Skin of body (tissue), 2 donors: Measurements from ENCODE around the gene NAT8. TPM values are rescaled to one million over a fixed set of nuclear protein-coding genes. Genes with fewer than 3 reads are reported as not detected.
"Not testable (repeated sequence)": the region's sequence is repeated elsewhere in the genome, so short reads cannot be mapped to it uniquely, and the experiment has no call there.

Source experiments
- DNase-seq: peaks from one replicate; lab custom pipeline; 2025; lab: John Stamatoyannopoulos, UW
- total RNA-seq: library from RNA; depleted of rRNA; stranded (reverse); fragments of >200 nt; gene quantifications from one replicate; pipeline ENCODE4 v1.2.3, GENCODE V29; 2014

Gene NAT8
- total RNA-seq, 1 donor from 2014 or later: not detected

DNA sequence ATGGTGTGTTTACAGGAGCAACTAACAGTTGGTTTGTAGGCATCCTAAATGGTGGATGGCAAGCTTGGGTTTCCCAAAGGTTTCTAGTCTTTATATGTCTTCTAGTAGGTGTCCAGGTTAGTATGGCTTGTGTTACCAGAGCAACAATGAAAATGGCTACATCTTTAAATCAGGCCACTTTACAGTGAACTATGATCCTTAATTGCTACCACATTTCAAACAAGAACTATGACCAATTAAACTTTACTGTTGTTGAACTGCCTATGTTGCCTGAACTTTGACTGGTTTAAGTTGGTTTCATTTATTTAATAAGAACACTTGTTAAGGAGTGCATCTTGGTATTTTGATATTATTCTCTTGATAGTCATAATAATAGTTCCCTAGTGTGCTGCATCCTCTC is 5.2 kb downstream of the NAT8 start:
- DNase-seq: not testable (repeated sequence)

DNA sequence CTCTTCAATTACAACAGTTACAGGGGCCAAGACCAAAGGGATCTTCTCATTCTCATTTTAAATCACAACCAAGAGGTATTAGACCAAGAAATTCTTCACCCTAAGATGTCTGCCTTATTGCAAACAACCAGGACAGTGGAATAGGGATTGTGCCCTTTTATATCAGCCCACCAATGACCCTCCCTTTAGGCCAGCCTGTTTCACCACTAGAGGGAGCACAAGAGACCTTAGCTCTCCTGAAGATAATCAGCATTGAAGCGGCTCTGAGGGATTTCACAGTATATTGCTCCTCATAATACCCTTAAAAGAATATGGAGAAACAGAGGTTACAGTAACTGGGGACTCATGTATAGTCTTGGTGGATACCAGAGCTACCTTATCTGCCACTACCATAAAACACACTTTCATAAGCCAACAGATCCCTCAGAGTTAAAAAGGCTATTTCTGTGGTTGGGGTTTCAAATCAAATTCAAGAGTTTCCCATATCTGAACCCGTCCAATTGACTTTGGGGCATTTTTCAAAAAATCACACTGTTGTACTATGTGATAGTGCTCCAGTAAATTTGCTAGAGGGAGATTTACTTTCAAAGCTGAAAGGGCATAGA is 11.5 kb downstream of the NAT8 start:
- DNase-seq: not testable (repeated sequence)

DNA sequence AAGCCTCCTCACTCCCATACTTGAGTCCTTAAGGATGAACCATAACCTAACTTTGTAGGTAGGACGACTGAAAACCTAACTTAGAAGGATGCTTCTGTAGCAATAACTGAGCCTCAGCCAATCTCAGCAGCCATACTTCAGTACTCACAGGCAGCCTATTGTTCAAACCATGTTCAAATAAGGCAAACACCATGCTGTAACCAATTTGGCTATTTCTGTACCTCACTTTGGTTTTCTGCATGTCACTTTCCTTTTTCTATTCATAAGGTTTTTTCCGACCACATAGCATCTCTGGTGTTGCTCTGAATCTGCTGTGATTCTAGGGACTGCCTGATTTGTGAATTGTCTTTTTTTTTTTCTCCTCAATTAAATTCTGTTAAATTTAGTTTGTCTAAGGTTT is 13.7 kb downstream of the NAT8 start:
- DNase-seq: not testable (repeated sequence)

DNA sequence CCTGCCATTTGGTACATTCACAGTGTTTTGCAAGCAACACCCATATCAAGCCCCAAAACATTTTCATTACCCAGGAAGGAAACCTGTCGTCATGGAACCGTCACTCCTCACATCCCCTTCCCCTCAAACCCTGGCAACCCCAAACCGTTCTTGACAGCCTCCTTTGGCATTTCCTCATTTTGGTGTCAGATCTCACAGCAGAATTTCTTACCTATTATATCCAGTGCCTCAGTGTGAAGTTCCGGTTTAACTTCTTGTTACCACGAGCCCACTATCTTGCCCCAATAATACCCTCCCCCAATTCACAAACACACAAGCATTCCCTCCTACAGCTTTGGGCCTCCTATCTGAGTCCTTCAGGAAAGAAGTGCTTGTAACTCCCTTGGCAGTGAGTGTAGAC is 16.0 kb downstream of the NAT8 start:
- not testable (repeated sequence) for DNase-seq

DNA sequence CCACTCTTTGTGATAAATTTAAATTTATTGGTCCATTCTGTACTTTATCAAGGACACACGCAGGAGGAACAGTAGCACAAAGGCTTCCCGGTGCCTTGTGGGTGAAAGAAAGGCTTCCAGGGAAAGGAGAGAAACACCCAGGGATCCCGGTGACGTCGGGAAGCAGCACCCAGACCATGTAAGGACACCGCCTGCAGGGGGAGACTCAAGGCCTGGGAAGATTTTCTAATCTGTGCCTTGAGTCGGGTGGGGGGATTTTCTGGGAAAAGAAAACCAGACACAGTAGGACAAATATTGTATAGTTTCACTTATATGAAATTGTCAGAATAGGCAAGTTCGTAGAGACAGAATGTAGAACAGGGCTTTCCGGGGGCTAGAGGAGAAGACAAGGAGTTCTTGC is 17.6 kb downstream of the NAT8 start:
- not testable (repeated sequence) for DNase-seq

DNA sequence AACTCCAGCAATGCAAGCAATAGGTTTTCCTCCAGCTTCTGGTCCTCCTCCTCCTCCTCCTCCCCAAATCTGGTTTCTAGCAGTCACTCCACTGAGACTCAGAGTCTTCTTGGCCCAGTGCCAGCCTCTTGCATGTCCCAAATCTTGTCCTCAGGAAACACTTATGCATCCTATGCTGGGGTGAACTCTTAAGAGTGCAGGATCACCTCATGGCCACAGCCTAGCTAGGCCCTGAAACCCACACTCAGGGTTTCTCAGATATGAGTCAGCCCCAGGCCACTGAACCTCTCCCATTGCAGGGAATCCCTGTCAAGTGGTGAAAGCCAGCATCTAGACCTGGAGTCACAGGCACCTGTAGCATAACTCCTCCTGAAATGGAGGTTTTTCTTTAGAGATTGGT is 18.2 kb downstream of the NAT8 start:
- DNase-seq: not testable (repeated sequence)

DNA sequence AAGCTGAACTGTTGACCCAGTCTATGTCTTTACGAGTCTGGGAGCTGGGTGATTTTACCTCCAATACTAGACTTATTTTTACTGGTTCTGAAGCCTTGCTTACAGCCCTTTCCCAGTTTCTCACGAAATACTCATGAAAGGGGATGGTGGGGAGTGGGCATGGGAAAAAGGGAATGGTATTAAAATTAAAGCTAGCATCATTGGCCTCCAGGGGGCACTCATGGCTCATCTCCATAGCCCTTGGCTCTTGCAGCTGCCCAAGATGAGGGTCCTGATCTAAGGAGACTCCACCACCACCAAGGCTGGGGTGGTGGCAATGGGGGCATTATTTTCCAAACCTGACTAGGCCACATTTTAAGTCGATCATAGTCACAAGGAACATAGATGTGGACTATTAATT is 22.3 kb downstream of the NAT8 start:
- DNase-seq: not testable (repeated sequence)

DNA sequence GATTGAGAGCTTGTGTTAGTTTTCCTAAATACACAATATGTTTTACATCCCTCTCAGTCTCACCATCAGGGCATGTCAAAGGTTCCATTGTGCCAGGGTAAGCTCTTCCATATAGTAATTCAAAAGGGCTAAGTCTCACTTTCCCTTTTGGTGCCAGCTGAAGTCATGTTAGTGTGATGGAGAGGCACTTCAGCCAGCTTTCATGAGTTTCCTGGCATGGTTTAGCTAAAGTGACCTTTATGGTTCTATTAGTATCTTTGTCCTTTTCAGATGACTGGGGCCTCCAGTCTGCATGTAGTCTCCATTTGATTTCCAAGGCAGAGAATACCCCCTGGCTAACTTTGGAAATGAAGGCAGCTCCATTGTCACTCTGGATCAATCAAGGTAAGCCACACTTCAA is 27.2 kb downstream of the NAT8 start:
- DNase-seq: no peak

DNA sequence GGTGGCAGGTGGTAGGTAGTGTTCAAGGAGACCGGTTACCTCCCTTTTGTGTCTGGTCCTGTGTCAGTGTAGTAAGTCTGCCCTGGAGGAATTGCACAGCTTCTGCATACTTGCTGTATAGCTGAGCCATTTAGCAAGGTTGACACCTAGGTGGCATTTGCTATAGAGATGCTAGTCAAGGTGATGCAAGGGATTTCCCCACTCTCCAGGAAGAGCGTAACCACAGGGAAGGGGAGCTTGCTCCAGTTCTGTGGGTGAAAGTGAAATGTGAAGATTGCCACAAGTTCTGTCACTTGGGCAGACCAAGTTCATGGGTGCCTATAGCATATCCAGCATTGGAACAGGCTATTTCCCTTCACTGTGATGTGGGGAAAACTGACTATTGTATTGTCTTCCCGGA is 28.1 kb downstream of the NAT8 start:
- DNase-seq: no peak

DNA sequence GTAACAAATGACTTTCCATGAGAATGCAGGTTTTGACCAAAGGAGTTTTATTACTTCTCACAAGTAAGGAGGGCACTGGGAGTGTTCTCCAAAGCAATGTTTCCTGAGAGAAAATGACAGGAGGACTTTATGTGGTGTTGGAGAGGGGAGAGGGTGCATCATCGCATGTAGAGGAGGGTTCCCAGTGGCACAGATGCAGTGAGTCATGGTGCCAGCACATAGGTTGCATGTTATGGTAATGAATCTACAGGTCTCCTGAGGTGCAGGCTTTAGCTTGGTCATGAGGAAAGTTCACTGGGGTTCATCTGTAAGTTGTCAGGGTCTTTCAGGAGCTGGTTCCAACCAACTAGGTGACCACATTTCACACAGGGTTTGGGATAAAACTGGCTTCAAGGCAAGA is 30.4 kb downstream of the NAT8 start:
- no peak for DNase-seq

DNA sequence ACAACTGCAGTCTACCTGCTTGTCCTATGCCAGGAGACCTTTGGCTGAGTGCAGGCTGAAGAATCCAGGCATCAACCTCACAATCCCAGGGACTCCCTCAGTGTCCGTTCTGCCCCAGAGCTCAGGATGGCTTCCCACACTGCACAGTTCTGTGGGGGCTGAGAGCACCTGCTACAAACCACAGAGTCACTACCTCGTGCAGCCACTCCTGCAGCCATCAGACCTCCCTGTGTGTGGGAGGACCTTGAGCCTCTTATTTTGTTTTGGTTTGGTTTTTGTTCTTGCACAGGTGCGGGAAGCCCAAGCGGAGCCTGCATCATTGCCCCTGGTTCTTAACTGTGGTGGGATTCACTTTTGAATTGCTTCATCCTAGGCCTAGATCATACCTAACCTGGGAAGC is 31.0 kb downstream of the NAT8 start:
- no peak for DNase-seq

DNA sequence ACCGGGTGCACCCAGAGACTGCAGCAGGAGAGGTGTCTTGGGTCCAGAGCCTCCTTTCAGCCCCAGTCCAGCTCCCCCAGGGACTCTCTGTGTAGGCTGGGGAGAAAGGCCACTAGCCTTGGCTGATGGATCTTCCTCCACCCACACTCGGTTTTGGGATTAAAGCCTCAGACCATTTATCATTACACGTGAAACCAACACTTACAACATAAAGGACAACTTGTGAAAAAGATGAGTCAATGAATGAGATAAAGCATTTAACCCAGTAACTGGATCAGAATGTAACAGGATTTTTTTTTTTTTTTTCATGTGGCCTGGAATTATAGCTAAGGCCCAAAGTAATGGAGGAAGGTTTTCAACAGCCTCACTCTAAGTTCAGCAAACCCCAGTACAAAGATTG is 32.1 kb downstream of the NAT8 start:
- no peak for DNase-seq

DNA sequence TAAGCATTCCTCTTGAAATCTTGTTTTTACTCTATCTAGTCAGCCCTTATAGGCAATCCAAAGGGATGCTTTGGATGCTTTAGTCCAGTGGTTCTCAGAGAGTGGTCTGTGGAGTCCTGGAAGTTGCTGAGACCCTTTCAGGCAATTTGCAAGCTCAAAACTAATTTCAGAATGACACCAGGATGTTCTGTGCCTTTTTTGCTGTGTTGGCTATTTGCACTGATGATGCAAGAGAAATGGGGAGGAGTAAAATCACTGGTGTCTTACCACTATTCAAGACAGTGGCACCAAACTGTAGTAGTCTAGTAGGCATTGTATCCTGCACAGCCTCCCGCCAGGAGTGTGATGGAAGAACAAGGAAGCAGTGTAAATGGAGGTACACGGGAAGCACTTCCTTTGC is 37.6 kb downstream of the NAT8 start:
- not testable (repeated sequence) for DNase-seq

DNA sequence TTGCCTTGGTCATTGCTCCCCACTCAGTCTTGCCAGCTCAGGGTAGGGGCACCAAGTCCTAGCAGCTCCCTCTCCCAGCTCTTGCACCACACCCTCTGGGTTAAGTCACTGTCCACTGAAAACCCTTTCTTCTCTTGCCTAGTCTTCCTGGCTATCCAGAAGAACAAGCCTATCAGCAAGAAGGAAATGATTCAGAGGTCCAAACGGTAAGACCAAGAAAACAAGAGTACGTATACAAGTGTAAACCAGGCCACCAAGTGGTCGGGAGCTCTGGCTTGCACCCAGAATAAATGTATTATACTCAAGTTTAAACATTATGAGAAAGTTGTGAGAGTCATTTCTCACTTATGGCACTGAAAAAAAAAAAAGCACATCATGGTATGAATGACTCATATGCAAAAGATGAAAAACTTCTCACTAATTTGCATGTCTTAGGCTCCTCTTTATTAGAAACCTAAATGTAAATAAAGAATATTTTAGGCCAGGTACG is 39.1 kb downstream of the NAT8 start:
- DNase-seq: not testable (repeated sequence)

DNA sequence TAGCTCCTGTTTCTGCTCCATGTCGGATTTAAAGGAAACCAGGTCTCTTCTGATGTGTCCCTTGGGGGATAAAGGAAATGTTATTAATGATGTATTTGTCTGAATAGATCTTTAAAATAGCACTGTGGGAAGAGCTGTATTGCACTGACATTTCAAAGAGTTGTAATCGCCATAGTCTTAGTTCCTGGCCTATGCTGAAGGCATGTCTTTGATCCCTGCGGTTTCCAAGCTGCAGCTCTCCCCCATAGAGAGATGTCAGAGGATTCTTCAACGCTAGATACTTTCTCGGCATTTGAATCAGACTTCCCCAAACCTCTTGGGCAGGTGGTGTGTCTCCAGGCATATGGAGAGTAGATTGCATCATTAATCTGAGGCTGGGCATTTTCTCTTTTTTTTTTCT is 40.4 kb downstream of the NAT8 start:
- DNase-seq: no peak

DNA sequence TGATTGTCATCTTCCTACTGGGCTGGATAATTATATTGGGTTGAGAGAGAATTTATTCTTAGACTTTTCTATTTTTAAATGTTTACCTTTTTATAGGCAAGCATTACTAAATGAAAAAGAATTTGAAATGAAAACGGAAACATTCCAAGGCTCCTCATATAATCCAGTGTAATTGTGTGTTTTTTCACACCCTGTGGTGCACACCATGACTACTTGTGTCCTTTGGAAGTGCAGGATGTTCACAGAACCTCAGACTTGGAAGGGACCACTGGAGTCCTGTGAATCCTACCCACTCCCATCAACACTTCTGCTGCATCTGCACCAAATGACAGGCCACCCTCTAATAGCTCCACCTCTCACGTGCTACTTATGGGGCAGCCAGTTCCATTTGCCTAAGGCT is 48.0 kb downstream of the NAT8 start:
- DNase-seq: no peak

DNA sequence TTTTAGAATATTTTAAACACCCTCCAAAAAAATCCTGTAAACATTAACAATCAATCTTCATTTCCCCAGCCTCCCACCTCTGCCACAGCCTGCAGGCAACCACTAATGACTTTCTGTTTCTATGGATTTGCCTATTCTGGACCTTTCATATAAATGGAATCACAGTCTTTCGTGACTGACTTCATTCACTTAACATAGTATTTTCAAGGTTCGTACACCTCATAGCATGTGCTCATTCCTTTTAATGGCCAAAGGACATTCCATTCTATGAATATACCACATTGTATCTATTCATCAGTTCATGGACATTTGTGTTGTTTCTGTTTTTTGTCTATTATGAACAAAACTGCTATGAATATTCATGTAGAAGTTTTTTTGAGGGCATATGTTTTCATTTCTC is 48.5 kb downstream of the NAT8 start:
- DNase-seq: no peak

Other genes with a start within 250 kb of the NAT8 start
- 22.9 TPM for gene TPRKB, start 94.9 kb upstream of the NAT8 start, total RNA-seq
- gene DUSP11, start 137.7 kb upstream of the NAT8 start, total RNA-seq: 41.3 TPM
- not detected for gene C2orf78, start 141.8 kb upstream of the NAT8 start, total RNA-seq
- 15.5 TPM for gene STAMBP, start 186.5 kb upstream of the NAT8 start, total RNA-seq